K562 (cell line): ENCODE data around the gene EIF2AK2. TPM values are rescaled to one million over a fixed set of nuclear protein-coding genes. Genes with fewer than 3 reads are reported as not detected.

Experiments used
- BMI1 ChIP-seq: fragments of 150-350 bp; IDR thresholded peaks from 2 replicates; pipeline ENCODE4 v1.6.1; 2014; ENCODE audit warnings: low read length
- CHAMP1 ChIP-seq: fragments of 450-650 bp; IDR thresholded peaks from 2 replicates; pipeline ENCODE4 v1.6.1; 2016; ENCODE audit warnings: mild to moderate bottlenecking
- CLOCK ChIP-seq: fragments of 250-450 bp; sonication (Bioruptor Pico); IDR thresholded peaks from 2 replicates; pipeline ENCODE4 v1.4.0; 2020; ENCODE audit warnings: mild to moderate bottlenecking, moderate library complexity, borderline replicate concordance
- EP400 ChIP-seq: fragments of 450-650 bp; IDR thresholded peaks from 2 replicates; pipeline ENCODE4 v1.6.1; 2017; ENCODE audit warnings: antibody characterized with exemption, mild to moderate bottlenecking, moderate library complexity
- ESRRA ChIP-seq: fragments of 450-650 bp; IDR thresholded peaks from 2 replicates; pipeline ENCODE4 v1.6.1; 2014; ENCODE audit warnings: low read depth, mild to moderate bottlenecking, moderate library complexity, borderline replicate concordance
- HDAC6 ChIP-seq: IDR thresholded peaks from 2 replicates; pipeline ENCODE4 v1.6.1; 2012; ENCODE audit warnings: low read depth, mild to moderate bottlenecking, control low read depth, inconsistent platforms, low read length, moderate library complexity
- HMGXB4 ChIP-seq: sonication (generic); formaldehyde crosslinking; IDR thresholded peaks from 2 replicates; pipeline ENCODE4 v1.8.1; 2023; ENCODE audit warnings: mild to moderate bottlenecking, missing genetic modification reagents
- MAFF ChIP-seq: IDR thresholded peaks from 2 replicates; pipeline ENCODE4 v1.6.1; 2012; ENCODE audit warnings: low read length, improper control_type of control experiment
- MEF2D ChIP-seq: conservative IDR thresholded peaks from 2 replicates; pipeline ENCODE4 v1.6.1; 2016; ENCODE audit warnings: low read depth, missing genetic modification characterization, missing compliant biosample characterization
- MXI1 ChIP-seq: IDR thresholded peaks from 2 replicates; pipeline ENCODE4 v1.6.1; 2011; ENCODE audit warnings: low read depth, mild to moderate bottlenecking, improper control_type of control experiment, low read length
- NR1H2 ChIP-seq: sonication (generic); formaldehyde crosslinking; IDR thresholded peaks from 2 replicates; pipeline ENCODE4 v1.4.0; 2020; ENCODE audit warnings: mild to moderate bottlenecking, missing genetic modification reagents
- SRF ChIP-seq, 2 experiments: fragments of 250-450, 450-650 bp in 1 of 2; sonication (Bioruptor Pico) in 1 of 2; sonication (generic) in 1 of 2; formaldehyde crosslinking; IDR thresholded peaks; 2 replicates each; pipeline versions ENCODE4 v1.5.0 to v1.5.1; 2020 to 2022; ENCODE audit warnings: mild to moderate bottlenecking in 1 of 2, missing genetic modification reagents in 1 of 2
- TGIF2 ChIP-seq: sonication (generic); formaldehyde crosslinking; IDR thresholded peaks from 2 replicates; pipeline ENCODE4 v1.8.1; 2022; ENCODE audit warnings: mild to moderate bottlenecking, missing genetic modification reagents, moderate library complexity
- ZBTB49 ChIP-seq: sonication (generic); formaldehyde crosslinking; IDR thresholded peaks from 2 replicates; pipeline ENCODE4 v1.8.0; 2022; ENCODE audit warnings: missing genetic modification reagents, mild to moderate bottlenecking, borderline replicate concordance
- ZFX ChIP-seq: sonication (generic); formaldehyde crosslinking; IDR thresholded peaks from 2 replicates; pipeline ENCODE4 v1.8.0; 2022; ENCODE audit warnings: mild to moderate bottlenecking, missing genetic modification reagents, moderate library complexity
- ZNF232 ChIP-seq: sonication (generic); formaldehyde crosslinking; IDR thresholded peaks from 2 replicates; pipeline ENCODE4 v1.8.0; 2022; ENCODE audit warnings: mild to moderate bottlenecking, missing genetic modification reagents
- ZNF444 ChIP-seq: fragments of 250-450 bp; sonication (Bioruptor Pico); IDR thresholded peaks from 2 replicates; pipeline ENCODE4 v1.4.0; 2020; ENCODE audit warnings: mild to moderate bottlenecking, moderate library complexity
- ZNF699 ChIP-seq: fragments of 250-450 bp; sonication (Bioruptor Pico); IDR thresholded peaks from 2 replicates; pipeline ENCODE4 v1.8.0; 2021; ENCODE audit warnings: mild to moderate bottlenecking, moderate library complexity; ENCODE audit not compliant: insufficient replicate concordance
- polyA plus RNA-seq, 8 experiments: library from polyadenylated mRNA; depleted of rRNA in 4 of 8; stranded (reverse) in 5 of 8; unstranded in 3 of 8; fragments of >200 nt; fragmentation: Nextera tagmentation in 2 of 8; fragmentation: Illumina TruSeq in 1 of 8; extraction: Ambion mirVana in 2 of 8; extraction: Trizol in 1 of 8; gene quantifications; 2 replicates each; pipeline versions ENCODE4 v1.2.1 to v1.2.3, GENCODE V29; 2011 to 2014; ENCODE audit warnings: inconsistent platforms in 1 of 8, missing spikeins in 1 of 8
- total RNA-seq, 7 experiments: library from RNA; depleted of rRNA in 6 of 7; stranded (reverse); fragments of >200 nt in 6 of 7; fragmentation: Illumina TruSeq in 2 of 7; extraction: Trizol in 2 of 7; gene quantifications; 2 replicates each; pipeline versions ENCODE4 v1.2.1 to v1.2.3, GENCODE V29; 2011 to 2021; ENCODE audit warnings: low replicate concordance in 1 of 7

Gene EIF2AK2
- total and polyA plus RNA-seq, 9 of the 15 experiments (the other 6 are each of a cell fraction or from before 2014, with no cell fraction given): 3.8 to 19.5 (median 13.3) TPM

DNA sequence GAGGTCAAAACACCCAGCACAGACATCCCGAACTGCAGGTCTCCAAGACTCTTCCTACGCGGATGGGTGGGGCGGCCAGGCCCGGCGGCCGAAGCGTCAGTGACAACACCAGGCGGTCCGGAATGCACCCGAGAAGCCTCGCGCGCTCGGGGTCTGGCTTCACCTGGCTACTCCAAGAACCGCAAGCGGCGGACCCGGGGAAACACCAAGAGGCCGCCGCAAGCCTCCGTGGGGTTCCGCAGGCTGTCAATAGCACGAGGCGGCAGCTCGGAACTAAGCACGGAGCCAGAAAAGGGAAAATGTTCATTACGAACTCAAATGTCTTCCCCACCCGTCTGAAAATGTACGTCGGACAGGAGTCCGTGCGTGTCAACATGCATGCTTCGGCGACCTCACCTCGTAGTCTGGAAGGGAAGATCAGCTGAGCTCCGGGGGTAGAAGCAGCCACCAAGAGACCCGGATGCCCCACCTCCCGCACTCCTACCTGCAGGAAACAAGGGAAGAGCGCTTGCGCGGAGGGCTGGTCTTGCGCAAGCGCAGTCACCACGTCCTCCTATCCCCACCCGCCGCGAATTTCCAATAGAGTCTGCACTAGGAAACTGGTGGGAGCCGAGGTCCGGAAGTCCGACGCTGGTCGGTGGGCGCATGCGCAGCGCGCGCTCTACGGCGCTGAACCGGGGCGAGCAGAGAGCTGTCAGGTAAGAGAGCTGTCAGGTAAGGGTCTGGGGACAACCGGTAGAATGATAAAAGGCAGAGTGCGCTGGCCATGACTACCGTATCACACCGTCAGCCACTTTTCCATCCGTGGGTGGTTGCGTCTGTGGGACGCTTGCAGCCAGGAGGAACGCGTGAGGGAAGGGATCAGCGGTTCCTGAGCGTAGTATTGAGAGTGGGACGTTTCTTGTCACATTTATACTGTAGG lies 72.6 kb downstream of the EIF2AK2 start, which contains the start of the genes GPATCH11 and HEATR5B (continued):
- TF ChIP-seq ZBTB49 (CRISPR knock-in tag): no peak
- no peak for TF ChIP-seq HDAC6
- no peak for TF ChIP-seq CLOCK
- TF ChIP-seq MEF2D: no peak
- no peak for TF ChIP-seq MAFF
- no peak for TF ChIP-seq ZNF232 (CRISPR knock-in tag)
- TF ChIP-seq MXI1: 0 out of 2 replicates have a peak, but pooled peaks have one; percentile 16
- peak; percentile 75 for TF ChIP-seq ZFX (CRISPR knock-in tag)
- TF ChIP-seq EP400: peak; percentile 82
- no peak for TF ChIP-seq HMGXB4 (CRISPR knock-in tag)
- no peak for TF ChIP-seq CHAMP1
- TF ChIP-seq BMI1: no peak
- TF ChIP-seq NR1H2 (CRISPR knock-in tag): no peak
- TF ChIP-seq TGIF2 (CRISPR knock-in tag): no peak
- no peak for TF ChIP-seq ZNF699 (CRISPR knock-in tag)
- TF ChIP-seq ZNF444: no peak
- peak in 1 of 2 experiments; percentile 67; a peak in 1 of 4 replicates for TF ChIP-seq SRF (CRISPR knock-in tag; IDR thresholded peaks at IDR 0.05)
- peak; percentile 42; the same call in 1 of the 2 replicates for TF ChIP-seq ESRRA
